Activated CD8-positive, alpha-beta T cell treated with anti-CD3 and anti-CD28 coated beads, Interleukin-2, amount 10 ng/mL, durations not matched to agents 7 days and 5 days (primary cell): ENCODE measurements around the gene TCERG1L. TPM values are rescaled to one million over a fixed set of nuclear protein-coding genes. Genes with fewer than 3 reads are reported as not detected.

Experiments used
- ATAC-seq: fragments of 150-1000 bp; cut with Tn5 transposase; one replicate; pipeline ENCODE4 v1.10.0; 2021; ENCODE audit warnings: moderate library complexity
- CTCF ChIA-PET: fragments of 350-600 bp; sonication (Branson Sonifier 250); formaldehyde crosslinking; loops from one replicate; lab custom pipeline; 2021; ENCODE audit warnings: antibody characterized with exemption; lab: Charles Lee
- POLR2A ChIA-PET: fragments of 350-600 bp; sonication (Branson Sonifier 250); formaldehyde crosslinking; loops from one replicate; lab custom pipeline; 2021; ENCODE audit warnings: antibody characterized with exemption; lab: Charles Lee
- DNase-seq: peaks from one replicate; pipeline ENCODE4 v3.0.0-alpha.2; 2020
- H3K27ac Mint-ChIP-seq: one replicate; pipeline ENCODE4 v1.8.0; 2021; ENCODE audit warnings: mild to moderate bottlenecking, mixed read lengths
- H3K27me3 Mint-ChIP-seq: one replicate; pipeline ENCODE4 v1.8.0; 2021; ENCODE audit warnings: low read depth, mixed read lengths
- H3K36me3 Mint-ChIP-seq: one replicate; pipeline ENCODE4 v1.8.0; 2021; ENCODE audit warnings: low read depth, mixed read lengths
- H3K4me1 Mint-ChIP-seq: one replicate; pipeline ENCODE4 v1.8.0; 2021; ENCODE audit warnings: low read depth, mixed read lengths
- H3K4me3 Mint-ChIP-seq: one replicate; pipeline ENCODE4 v1.8.0; 2021; ENCODE audit warnings: mild to moderate bottlenecking, mixed read lengths
- H3K9me3 Mint-ChIP-seq: one replicate; pipeline ENCODE4 v1.8.0; 2022; ENCODE audit warnings: mixed read lengths; ENCODE audit not compliant: insufficient read depth
- total RNA-seq, 2 experiments: library from RNA; stranded (reverse); gene quantifications; one replicate each; pipeline ENCODE4 v1.2.3, GENCODE V29; 2021

The TCERG1L gene
- total RNA-seq, 2 experiments from 2014 or later: 0.08 TPM; not detected in 1

DNA sequence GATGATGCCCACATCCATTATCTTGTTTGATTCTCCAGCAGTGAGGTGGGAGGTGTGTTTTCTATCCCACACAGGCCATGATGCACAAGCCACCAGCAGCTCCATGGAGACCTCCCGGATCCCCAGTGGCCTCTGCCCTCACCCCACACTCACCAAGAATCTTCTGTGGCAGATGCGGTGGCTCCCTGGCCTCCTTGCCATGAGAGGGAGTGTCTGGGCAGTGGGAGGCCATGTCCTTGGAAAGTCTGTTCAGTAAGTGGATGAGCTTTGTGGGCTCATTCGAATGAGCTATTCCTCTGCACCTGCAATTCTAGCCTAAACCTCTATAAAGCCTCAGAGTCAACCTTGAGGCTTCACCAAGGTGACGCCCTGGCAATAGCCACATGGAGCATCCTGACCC, 243.8 kb downstream of the TCERG1L start:
- Mint-ChIP-seq H3K36me3 (no peaks in the 10 kb centered on the region), H3K27me3 (no peaks in the 10 kb centered on the region), H3K4me1 (no peaks in the 10 kb centered on the region), H3K4me3 (no peak overlapping the region), H3K9me3 (no peaks in the 10 kb centered on the region), H3K27ac (no peak overlapping the region)
- no peak for ATAC-seq
- DNase-seq: no peak
- ChIA-PET POLR2A (no interaction called here), CTCF (no interaction called here)

DNA sequence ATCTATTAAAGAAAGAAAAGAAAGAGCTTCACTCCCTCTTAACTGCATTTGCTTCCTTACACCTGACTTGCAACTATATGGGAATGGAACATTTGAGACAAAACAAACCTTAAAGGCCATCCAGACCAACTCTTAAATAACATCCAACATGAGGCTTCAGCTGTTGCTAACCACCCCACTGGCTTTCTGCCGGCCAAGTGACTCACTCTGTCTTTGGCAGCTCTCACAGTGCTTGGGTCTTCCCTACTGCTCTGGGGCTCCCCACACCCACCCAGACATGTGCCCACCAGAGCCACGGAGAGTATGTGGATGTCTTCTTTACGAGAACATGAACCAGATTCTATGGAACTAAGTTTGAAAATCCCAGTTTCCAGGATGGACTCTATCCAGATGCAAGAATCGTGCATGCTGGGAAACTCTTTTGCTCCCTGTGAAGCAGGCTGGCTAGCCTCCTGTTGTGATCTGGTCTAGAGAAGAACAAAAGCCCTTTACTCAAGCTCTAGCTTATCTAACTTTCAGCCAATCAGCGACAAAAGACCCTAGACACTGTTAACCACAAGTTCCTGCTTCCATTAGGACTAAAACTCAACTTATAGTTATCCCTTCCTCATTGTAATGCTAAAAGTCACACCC, 245.7 kb downstream of the TCERG1L start:
- no peaks in the 10 kb centered on the region for H3K4me1 Mint-ChIP-seq
- H3K27ac Mint-ChIP-seq: no peak overlapping the region
- ATAC-seq (no peak), DNase-seq (no peak)
- ChIA-PET CTCF (no interaction called here), POLR2A (interaction anchor here (0.6 kb wide), 1 partner anchor 422 kb away, joined by 3 read pairs; no protein-coding TSS in a partner anchor)
- no peaks in the 10 kb centered on the region for H3K27me3 Mint-ChIP-seq
- no peak overlapping the region for H3K4me3 Mint-ChIP-seq
- no peaks in the 10 kb centered on the region for H3K36me3 Mint-ChIP-seq
- H3K9me3 Mint-ChIP-seq: no peaks in the 10 kb centered on the region

DNA sequence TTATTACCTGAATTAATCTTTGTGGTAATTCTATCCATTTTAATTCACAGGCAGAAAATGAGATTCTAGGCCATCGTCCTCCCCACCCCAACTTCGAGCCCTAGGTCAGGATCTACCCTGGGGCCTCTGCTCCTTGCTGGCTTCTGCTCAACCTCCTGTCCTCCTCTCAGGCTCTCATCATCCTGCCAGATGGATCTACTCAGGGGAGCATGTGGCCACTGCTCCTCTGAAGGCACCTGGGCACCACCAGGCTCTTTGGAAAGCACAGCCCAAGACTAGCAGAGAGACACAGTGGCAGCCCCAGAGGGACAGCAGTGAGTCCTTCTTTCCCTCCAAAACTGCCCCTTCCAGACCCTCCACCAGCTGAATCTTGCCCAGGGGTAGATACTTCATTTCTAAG, 248.2 kb downstream of the TCERG1L start:
- no peak for ATAC-seq
- POLR2A ChIA-PET: no interaction called here

DNA sequence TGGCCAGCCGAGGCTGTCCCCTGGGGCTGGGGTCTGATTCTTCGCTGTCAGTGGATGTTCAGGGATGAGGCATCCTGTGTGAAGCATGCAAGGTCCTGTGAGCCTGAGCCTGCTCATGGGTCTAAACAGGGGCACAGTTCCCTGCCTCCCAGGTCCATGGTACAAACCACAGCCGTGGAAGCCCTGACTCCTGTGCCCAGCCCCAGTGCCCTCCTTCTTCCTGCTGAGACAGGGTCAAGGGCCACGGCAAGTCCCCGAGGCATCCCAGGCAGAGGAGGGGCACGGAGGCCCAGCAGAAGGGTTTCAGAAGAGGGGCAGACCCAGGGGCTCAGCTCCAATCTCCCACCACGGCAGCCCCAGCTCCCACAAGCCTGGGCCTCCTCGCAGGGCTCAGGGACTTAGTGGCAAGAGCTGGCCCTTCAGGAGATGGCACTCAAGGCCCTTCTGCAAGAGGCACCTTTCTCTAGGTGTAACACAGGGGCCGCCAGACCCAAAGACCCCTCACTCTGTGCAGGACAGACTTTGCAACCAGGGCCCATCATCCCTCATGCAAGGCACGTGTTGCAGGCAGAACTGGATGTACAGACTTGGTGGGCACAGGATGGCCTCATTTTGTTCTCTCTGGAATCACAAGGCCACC, 248.8 kb downstream of the TCERG1L start:
- Mint-ChIP-seq H3K27me3 (no peaks in the 10 kb centered on the region), H3K9me3 (no peaks in the 10 kb centered on the region), H3K27ac (no peak overlapping the region), H3K36me3 (no peaks in the 10 kb centered on the region), H3K4me3 (no peak overlapping the region), H3K4me1 (no peaks in the 10 kb centered on the region)
- ChIA-PET CTCF (no interaction called here), POLR2A (no interaction called here)
- DNase-seq: no peak
- no peak for ATAC-seq

More for the DNA sequence above, 248.2 kb downstream of the TCERG1L start:
- H3K36me3 Mint-ChIP-seq: no peaks in the 10 kb centered on the region
- H3K27me3 Mint-ChIP-seq: no peaks in the 10 kb centered on the region
- CTCF ChIA-PET: no interaction called here
- H3K27ac Mint-ChIP-seq: no peak overlapping the region
- no peak overlapping the region for H3K4me3 Mint-ChIP-seq
- DNase-seq: no peak
- no peaks in the 10 kb centered on the region for H3K4me1 Mint-ChIP-seq
- no peaks in the 10 kb centered on the region for H3K9me3 Mint-ChIP-seq

DNA sequence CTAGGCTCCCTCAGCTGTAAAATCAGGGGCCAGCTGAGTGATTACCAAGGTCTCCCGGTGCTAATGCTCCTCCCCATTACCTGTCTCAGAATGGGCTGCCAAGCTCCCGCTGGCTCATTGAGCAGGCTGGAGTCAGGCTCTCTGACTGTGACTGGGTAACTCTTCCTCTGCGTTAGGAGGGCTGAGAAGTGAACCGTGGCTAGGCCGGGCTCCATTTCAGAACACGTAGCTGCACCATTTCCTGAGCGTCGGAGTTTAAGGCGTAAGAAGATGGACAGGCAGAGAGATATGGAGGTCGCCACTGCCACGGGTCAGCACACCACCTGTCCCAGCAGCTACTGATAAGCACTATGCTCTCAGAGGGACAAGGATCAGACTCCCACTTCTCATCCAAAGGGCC, 250.3 kb downstream of the TCERG1L start:
- ATAC-seq (no peak), DNase-seq (no peak)
- no peak overlapping the region for H3K4me3 Mint-ChIP-seq
- H3K36me3 Mint-ChIP-seq: no peaks in the 10 kb centered on the region
- H3K9me3 Mint-ChIP-seq: no peaks in the 10 kb centered on the region
- H3K4me1 Mint-ChIP-seq: no peaks in the 10 kb centered on the region
- no peak overlapping the region for H3K27ac Mint-ChIP-seq
- H3K27me3 Mint-ChIP-seq: no peaks in the 10 kb centered on the region
- ChIA-PET CTCF (no interaction called here), POLR2A (no interaction called here)

DNA sequence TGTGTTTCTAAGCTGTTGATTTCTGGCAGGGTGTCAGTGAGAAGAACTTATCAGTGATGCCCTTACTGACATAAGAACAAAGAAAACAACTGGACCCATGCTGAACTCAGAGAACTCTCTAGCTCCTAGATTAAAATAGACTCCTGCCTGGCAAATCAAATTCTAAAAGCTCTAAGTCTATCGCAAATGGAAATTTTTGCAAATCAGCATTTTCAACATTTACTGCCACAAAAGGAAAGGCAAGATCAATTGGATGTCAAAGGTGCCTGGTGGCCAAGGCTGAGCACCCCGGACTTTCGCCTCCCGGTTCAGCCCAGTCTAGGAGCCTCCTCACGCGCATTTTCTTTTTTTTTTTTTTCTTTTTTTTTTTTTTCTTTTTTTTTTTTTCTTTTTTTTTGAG, 251.6 kb downstream of the TCERG1L start:
- Mint-ChIP-seq H3K36me3 (no peaks in the 10 kb centered on the region), H3K4me3 (no peak overlapping the region), H3K27me3 (no peaks in the 10 kb centered on the region), H3K9me3 (no peaks in the 10 kb centered on the region), H3K4me1 (no peaks in the 10 kb centered on the region), H3K27ac (no peak overlapping the region)
- DNase-seq: no peak
- CTCF ChIA-PET: no interaction called here
- no peak for ATAC-seq
- POLR2A ChIA-PET: no interaction called here

DNA sequence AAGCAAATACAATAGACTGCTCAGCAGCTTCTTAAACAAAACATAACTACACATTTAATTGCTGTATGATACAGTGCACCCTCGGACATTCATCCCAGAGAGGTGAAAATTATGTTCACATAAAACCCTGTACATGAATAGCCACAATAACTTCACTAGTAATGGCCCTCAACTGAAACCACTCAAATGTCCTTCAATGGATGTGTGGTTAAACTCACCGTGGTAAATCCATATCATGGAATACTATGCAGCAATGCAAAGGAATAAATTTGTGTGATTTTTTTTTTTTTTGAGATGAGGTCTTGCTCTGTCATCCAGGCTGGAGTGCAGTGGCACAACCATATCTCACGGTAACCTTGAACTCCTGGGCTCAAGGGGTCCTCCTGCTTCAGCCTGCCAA, 252.7 kb downstream of the TCERG1L start:
- DNase-seq: no peak
- no peaks in the 10 kb centered on the region for H3K36me3 Mint-ChIP-seq
- H3K4me3 Mint-ChIP-seq: no peak overlapping the region
- H3K9me3 Mint-ChIP-seq: no peaks in the 10 kb centered on the region
- ATAC-seq: no peak
- H3K27me3 Mint-ChIP-seq: no peaks in the 10 kb centered on the region
- CTCF ChIA-PET: no interaction called here
- no peaks in the 10 kb centered on the region for H3K4me1 Mint-ChIP-seq
- POLR2A ChIA-PET: no interaction called here
- no peak overlapping the region for H3K27ac Mint-ChIP-seq

DNA sequence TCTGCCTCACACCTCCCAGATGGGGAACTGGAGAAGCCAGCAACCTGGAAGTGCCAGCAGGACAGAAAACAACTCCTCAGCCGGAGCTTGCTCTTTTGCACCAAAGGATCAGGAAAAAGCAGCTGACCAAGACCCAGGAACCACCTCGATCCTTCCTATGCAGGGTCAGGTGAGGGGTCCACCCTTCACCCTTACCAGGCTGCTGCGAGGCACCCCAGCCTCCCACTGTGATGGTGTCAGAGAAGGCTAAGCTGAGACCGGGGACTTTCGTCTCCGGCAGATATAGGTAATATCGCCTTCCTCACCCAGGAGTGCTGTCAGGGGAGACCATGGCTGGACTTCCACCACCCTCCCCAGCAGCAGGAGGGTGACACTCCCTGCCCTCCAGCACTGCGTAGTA, 254.7 kb downstream of the TCERG1L start:
- DNase-seq: no peak
- no peaks in the 10 kb centered on the region for H3K4me1 Mint-ChIP-seq
- ATAC-seq: no peak
- CTCF ChIA-PET: no interaction called here
- no peaks in the 10 kb centered on the region for H3K27me3 Mint-ChIP-seq
- no peaks in the 10 kb centered on the region for H3K36me3 Mint-ChIP-seq
- no peak overlapping the region for H3K27ac Mint-ChIP-seq
- POLR2A ChIA-PET: no interaction called here
- H3K4me3 Mint-ChIP-seq: no peak overlapping the region
- H3K9me3 Mint-ChIP-seq: no peaks in the 10 kb centered on the region

DNA sequence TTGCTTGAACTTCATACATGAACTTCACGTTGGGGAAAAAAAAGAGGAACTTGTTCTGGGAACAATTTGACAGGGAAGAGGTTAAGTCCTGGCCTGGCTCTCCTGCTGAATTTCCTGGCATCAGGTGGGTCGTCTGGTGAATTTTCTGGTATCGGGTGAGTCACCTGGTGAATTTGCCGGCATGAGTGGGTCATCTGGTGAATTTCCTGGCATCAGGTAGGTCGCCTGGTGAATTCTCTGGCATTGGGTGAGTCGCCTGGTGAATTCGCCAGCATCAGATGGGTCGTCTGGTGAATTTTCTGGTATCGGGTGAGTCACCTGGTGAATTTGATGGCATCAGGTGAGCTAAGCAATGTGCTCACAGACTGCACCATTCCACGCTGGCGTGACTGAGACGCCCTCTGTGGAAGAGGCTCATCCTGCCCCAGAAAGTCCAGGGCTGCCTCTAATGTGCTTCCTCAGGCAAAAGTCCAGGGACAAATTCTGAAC, 255.4 kb downstream of the TCERG1L start:
- no peaks in the 10 kb centered on the region for H3K4me1 Mint-ChIP-seq
- POLR2A ChIA-PET: no interaction called here

DNA sequence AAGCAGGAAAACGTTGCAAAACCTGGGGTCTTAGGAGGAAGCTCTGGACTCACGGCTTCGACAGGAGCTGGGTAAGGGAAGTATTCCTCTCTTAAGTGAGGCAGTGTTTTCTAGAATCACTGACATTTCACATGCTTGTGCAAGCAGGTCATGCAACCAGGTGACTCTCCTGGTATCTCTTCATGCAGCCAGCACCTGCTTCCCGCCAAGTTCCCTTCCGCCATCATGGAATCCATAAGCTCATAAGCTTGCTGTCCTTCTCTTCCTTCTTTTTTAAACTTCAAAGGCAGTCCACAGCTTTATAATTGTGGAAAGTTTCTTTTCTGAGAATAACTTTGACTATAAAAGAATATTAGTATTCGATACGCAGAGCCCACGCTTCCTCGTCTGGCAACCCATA, 256.1 kb downstream of the TCERG1L start:
- Mint-ChIP-seq H3K36me3 (no peaks in the 10 kb centered on the region), H3K27ac (no peak overlapping the region), H3K27me3 (no peaks in the 10 kb centered on the region), H3K9me3 (no peaks in the 10 kb centered on the region), H3K4me3 (no peak overlapping the region), H3K4me1 (no peaks in the 10 kb centered on the region)
- CTCF ChIA-PET: no interaction called here
- DNase-seq (no peak), ATAC-seq (no peak)
- POLR2A ChIA-PET: no interaction called here

More for the DNA sequence above, 255.4 kb downstream of the TCERG1L start:
- H3K4me3 Mint-ChIP-seq: no peak overlapping the region
- no peaks in the 10 kb centered on the region for H3K36me3 Mint-ChIP-seq
- CTCF ChIA-PET: no interaction called here
- no peak overlapping the region for H3K27ac Mint-ChIP-seq
- H3K9me3 Mint-ChIP-seq: no peaks in the 10 kb centered on the region
- ATAC-seq (no peak), DNase-seq (no peak)
- no peaks in the 10 kb centered on the region for H3K27me3 Mint-ChIP-seq

DNA sequence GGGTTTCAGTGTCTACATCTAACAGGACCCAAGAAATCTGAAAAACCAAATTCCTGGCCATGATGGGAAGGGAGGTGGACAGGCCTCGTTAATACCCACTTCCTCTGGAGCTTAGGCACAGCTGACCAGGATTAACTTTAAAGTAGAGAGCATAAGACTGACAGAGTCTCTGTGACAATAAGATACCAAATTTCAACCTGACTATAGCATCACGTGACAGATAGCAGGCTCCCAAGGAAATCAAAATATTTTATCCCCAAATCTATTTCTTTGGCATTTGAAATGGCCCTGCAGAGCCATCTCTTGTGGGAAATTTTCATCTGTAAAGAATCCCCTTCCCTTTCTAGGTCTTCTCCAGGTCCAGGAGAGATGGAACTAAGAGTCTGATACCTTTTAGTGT, 258.3 kb downstream of the TCERG1L start:
- Mint-ChIP-seq H3K27me3 (no peaks in the 10 kb centered on the region), H3K4me1 (no peaks in the 10 kb centered on the region), H3K9me3 (no peaks in the 10 kb centered on the region), H3K4me3 (no peak overlapping the region), H3K27ac (no peak overlapping the region), H3K36me3 (no peaks in the 10 kb centered on the region)
- ChIA-PET POLR2A (no interaction called here), CTCF (no interaction called here)
- ATAC-seq (no peak), DNase-seq (no peak)

DNA sequence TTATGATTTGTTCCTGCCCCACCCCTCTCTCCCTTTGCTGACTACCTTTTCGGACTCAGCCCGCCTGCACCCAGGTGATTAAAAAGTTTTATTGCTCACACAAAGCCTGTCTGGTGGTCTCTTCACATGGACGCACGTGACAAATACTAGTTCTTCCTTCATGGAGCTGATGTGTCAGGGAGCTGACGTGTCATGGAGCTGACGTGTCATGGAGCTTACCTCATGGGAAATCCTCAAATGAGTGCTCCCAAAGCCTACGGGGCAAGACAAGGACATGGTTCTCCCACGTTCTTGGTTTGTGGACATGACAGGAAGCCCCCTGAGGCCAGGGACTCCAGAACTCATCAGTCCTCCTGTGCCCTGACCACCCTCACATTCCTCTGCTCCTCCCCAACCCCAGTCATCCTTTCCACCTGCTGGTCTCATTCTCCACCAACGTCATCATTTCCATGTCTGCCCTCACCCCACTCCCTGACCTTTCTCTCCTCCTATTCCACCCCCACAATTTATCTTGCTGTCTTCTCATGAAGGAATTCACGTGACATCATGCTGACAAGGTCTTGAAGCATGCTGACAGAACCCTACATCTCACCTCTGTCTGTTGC, 261.3 kb downstream of the TCERG1L start:
- Mint-ChIP-seq H3K27ac (no peak overlapping the region), H3K36me3 (no peaks in the 10 kb centered on the region), H3K4me1 (no peaks in the 10 kb centered on the region), H3K27me3 (no peaks in the 10 kb centered on the region), H3K4me3 (no peak overlapping the region), H3K9me3 (no peaks in the 10 kb centered on the region)
- ChIA-PET POLR2A (no interaction called here), CTCF (no interaction called here)
- DNase-seq: no peak
- ATAC-seq: no peak
